ENCODE measurements around the gene ATP6AP1.

GRCh38 chrX:154383359-154384283 lies 44.9 kb upstream of the ATP6AP1 start:
- TF ChIP-seq CTCF (IDR thresholded peaks at IDR 0.05; ENCODE audit: low read depth, low read length) (no peak), EZH2phosphoT487 (IDR thresholded peaks at IDR 0.05; ENCODE audit: low read depth) (no peak)
